Measurements from ENCODE around the gene AUTS2. TPM values are rescaled to one million over a fixed set of nuclear protein-coding genes. Genes with fewer than 3 reads are reported as not detected.

AUTS2 gene
- total RNA-seq, 1 donor from 2014 or later = 53.0 TPM

DNA sequence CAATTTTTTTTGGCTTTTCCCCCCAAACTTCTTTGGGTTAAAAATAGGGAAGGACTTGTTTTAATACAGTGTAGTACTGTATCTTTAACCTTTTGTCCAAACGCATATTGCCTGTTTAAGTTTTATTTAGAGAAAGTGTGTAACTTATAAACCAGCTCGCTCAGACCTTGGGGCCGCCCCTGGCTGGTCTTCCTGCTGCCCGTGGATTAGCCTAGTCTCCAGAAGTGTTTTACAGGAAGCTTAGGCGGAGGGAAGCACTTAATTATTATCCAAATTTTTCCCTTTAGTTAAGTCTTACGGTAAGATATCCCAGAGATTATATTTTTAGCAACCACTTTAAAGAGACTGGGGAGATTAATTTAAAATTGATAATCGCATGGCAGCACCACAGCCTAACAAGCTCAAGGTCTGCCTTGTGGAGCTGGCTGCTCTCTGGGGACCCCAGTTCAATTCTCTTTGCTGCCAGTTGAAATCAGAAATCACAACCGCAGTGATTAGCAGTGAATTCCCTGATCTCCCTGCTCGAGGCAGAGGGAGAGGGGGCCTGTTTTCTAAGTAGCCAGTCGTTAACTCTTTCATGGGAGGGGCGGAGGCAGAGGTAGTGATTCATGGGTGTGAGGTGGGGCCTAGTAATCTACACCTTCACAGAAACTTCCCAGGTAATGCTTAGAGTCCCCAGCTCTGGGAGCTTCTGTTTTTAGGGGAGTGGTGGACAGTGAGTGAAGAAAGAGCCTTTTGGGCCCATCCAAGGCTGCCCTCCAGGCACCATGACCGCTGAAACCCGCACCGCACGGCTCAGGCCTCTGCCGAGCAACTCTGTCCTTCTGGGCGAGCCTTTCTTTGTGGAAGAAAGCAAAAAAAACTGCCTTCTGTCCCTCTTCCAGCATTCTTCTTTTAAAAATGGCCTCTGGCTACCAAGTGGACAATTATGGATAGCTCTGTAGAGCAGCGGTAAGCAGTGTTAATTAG, 984.9 kb downstream of the AUTS2 start:
- TF ChIP-seq, protein P1, sequence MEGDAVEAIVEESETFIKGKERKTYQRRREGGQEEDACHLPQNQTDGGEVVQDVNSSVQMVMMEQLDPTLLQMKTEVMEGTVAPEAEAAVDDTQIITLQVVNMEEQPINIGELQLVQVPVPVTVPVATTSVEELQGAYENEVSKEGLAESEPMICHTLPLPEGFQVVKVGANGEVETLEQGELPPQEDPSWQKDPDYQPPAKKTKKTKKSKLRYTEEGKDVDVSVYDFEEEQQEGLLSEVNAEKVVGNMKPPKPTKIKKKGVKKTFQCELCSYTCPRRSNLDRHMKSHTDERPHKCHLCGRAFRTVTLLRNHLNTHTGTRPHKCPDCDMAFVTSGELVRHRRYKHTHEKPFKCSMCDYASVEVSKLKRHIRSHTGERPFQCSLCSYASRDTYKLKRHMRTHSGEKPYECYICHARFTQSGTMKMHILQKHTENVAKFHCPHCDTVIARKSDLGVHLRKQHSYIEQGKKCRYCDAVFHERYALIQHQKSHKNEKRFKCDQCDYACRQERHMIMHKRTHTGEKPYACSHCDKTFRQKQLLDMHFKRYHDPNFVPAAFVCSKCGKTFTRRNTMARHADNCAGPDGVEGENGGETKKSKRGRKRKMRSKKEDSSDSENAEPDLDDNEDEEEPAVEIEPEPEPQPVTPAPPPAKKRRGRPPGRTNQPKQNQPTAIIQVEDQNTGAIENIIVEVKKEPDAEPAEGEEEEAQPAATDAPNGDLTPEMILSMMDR (IDR thresholded peaks at IDR 0.05) = no peak
- no peak for TF ChIP-seq POLR2A (IDR thresholded peaks at IDR 0.05)
- TF ChIP-seq POLR2AphosphoS5 (IDR thresholded peaks at IDR 0.05; ENCODE audit: insufficient read depth in 1 of 2, low read depth in 1 of 2) = no peak
- Histone ChIP-seq H3K27me3 (no peaks in the 10 kb centered on the region), H3K36me3 (no peaks in the 10 kb centered on the region), H3K4me3 (no peak overlapping the region), H3K27ac (no peak overlapping the region), H3K4me1 (no peaks in the 10 kb centered on the region), H3K9me3 (no peaks in the 10 kb centered on the region)
- no peak for DNase-seq (ENCODE audit: extremely low spot score in 2 of 2)
- intact Hi-C loops (cut with DNase I) = no loop called here

DNA sequence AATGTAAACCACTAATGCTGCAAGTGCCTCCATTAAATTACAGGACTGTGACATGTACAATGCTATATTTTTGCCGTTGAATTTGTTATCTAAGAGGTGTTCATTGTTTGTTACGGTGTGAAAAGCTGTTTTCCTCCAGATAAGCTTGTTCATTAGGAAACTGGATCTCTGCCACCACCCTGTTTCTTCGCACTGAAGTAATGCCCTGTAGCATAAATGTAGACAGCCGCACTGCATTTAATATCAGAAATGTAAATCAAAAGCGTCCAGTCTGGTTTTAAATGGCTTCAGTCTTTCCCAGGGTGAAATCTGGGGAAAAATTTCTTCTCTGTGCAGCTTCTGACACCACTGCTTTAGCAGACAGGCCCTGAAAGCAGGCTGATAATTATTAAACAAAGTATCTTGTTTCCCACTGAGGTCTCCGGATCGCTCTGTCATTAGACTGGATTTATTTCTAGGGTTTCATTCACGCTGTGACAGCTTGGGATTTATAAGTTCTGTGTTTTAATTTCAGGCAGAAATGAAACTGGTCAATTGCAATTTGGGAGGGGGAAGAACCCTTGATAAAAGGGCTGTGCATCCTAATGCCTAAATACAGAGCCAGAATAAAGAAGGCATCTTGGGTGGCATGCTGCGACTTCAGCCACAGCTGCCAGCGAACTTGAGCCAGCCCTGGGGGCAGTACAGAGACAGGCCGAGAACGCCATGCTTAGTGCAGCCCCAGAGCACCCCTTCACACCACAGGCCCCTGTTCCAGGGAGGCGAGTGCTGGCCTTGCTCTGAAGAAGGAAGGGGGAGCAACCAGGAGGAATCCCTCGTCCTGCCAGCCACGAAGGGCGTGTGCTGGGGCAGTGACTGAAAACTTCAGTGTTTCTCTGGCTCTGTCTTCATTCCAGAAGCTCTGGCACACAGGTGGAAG, 985.9 kb downstream of the AUTS2 start:
- H3K4me1 ChIP-seq = no peaks in the 10 kb centered on the region

DNA sequence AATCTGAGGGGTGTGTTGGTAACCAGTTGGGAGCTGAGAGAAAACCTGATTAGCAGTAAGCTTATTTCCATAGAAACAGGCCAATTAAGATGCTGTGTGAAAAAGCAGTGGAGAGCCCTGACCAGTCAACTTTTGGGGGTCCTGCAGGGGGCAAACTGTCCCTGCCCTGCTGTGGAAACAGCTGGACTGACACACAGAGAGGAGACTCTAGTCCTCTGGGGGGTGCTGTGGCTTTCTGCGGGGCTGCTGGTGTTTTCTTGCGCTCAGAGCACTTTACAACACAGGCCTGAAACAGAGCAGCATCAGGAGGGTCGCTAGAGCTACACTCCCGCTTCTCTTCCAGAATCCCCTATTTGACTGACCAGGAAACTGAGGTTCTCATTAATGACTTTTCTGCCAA, 986.8 kb downstream of the AUTS2 start:
- no peaks in the 10 kb centered on the region for H3K4me1 ChIP-seq
- DNase-seq (ENCODE audit: extremely low spot score in 2 of 2) = no peak
- no peak overlapping the region for H3K27ac ChIP-seq
- H3K4me3 ChIP-seq = no peak overlapping the region
- H3K27me3 ChIP-seq = no peaks in the 10 kb centered on the region
- H3K9me3 ChIP-seq = no peaks in the 10 kb centered on the region
- no peak for TF ChIP-seq POLR2AphosphoS5 (IDR thresholded peaks at IDR 0.05; ENCODE audit: insufficient read depth in 1 of 2, low read depth in 1 of 2)
- TF ChIP-seq POLR2A (IDR thresholded peaks at IDR 0.05) = no peak
- TF ChIP-seq, protein P1 (IDR thresholded peaks at IDR 0.05) = no peak
- H3K36me3 ChIP-seq = no peaks in the 10 kb centered on the region
- intact Hi-C loops (cut with DNase I) = no loop called here

More for the DNA sequence above, 985.9 kb downstream of the AUTS2 start:
- Histone ChIP-seq H3K27me3 (no peaks in the 10 kb centered on the region), H3K9me3 (no peaks in the 10 kb centered on the region), H3K36me3 (no peaks in the 10 kb centered on the region), H3K4me3 (no peak overlapping the region), H3K27ac (no peak overlapping the region)
- intact Hi-C loops (cut with DNase I) = no loop called here
- no peak for DNase-seq (ENCODE audit: extremely low spot score in 2 of 2)
- TF ChIP-seq POLR2AphosphoS5 (IDR thresholded peaks at IDR 0.05; ENCODE audit: insufficient read depth in 1 of 2, low read depth in 1 of 2) = no peak
- TF ChIP-seq POLR2A (IDR thresholded peaks at IDR 0.05) = no peak
- TF ChIP-seq, protein P1 (IDR thresholded peaks at IDR 0.05) = no peak

DNA sequence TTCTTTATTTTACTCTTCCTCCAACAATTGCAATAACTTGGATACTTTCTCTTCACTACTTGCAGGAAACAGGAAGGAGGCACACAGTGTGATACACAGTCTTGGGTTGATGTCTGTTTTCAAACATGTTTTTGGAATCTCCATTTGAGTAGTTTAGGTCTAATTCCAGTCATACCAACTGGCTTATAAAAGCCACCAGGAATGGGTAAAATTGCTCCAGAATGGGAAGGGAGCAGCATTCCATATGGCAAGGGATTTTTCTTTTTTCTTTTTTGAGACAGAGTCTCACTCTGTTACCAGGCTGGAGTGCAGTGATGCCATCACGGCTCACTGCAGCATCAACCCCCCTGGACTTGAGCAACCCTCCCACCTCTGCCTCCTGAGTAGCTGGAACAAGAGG, 988.5 kb downstream of the AUTS2 start:
- no peak for DNase-seq (ENCODE audit: extremely low spot score in 2 of 2)
- no peaks in the 10 kb centered on the region for H3K9me3 ChIP-seq
- H3K36me3 ChIP-seq = no peaks in the 10 kb centered on the region
- TF ChIP-seq POLR2AphosphoS5 (IDR thresholded peaks at IDR 0.05; ENCODE audit: insufficient read depth in 1 of 2, low read depth in 1 of 2) = no peak
- TF ChIP-seq, protein P1 (IDR thresholded peaks at IDR 0.05) = no peak
- no peak for TF ChIP-seq POLR2A (IDR thresholded peaks at IDR 0.05)
- H3K27me3 ChIP-seq = no peaks in the 10 kb centered on the region
- no peak overlapping the region for H3K27ac ChIP-seq
- no peaks in the 10 kb centered on the region for H3K4me1 ChIP-seq
- H3K4me3 ChIP-seq = no peak overlapping the region
- intact Hi-C loops (cut with DNase I) = no loop called here

All from vagina (tissue), 2 donors.